Measurements from ENCODE around the gene RPL27. TPM values are rescaled to one million over a fixed set of nuclear protein-coding genes. Genes with fewer than 3 reads are reported as not detected.
"Not testable (repeated sequence)": the region's sequence is repeated elsewhere in the genome, so short reads cannot be mapped to it uniquely, and the experiment has no call there.

Gene RPL27
- total and polyA plus RNA-seq, 8 donors: 284 to 1,185 (median 555) TPM

- FAIRE-seq: no peak
- H3K4me1 ChIP-seq: peaks cover 0 to 20% (median 9%) of the 10 kb centered on the region in 3 donors
- H3K4me3 ChIP-seq: no peak overlapping the region
- intact Hi-C loops (cut with DNase I): no loop called here
- no peak for DNase-seq
- peak in 1 of 4 donors; percentile 17 for ATAC-seq
- 0% methylated on average over 1 of the region's 1 CpG for WGBS, 2 donors
- TF ChIP-seq CTCF (IDR thresholded peaks at IDR 0.05): no peak
- no peaks in the 10 kb centered on the region for H3K9me3 ChIP-seq
- no peaks in the 10 kb centered on the region for H3K27me3 ChIP-seq
- peaks cover 0 to 31% (median 17%) of the 10 kb centered on the region in 3 donors for H3K36me3 ChIP-seq
- H3K27ac ChIP-seq: peak overlapping the region in 1 of 4 donors; percentile 57
Observed at GRCh38 chr17:42985225-42985624, 13.0 kb upstream of the RPL27 start.

- intact Hi-C loops (cut with DNase I): no loop called here
- ATAC-seq (no peak), DNase-seq (no peak), FAIRE-seq (no peak)
- H3K27ac ChIP-seq: no peak overlapping the region
- peaks cover 0 to 6% (median 0%) of the 10 kb centered on the region in 3 donors for H3K4me1 ChIP-seq
- WGBS, 2 donors: 75% methylated on average over 5 of the region's 5 CpGs
- no peak for TF ChIP-seq CTCF (IDR thresholded peaks at IDR 0.05)
- H3K9me3 ChIP-seq: no peaks in the 10 kb centered on the region
- no peaks in the 10 kb centered on the region for H3K27me3 ChIP-seq
- H3K4me3 ChIP-seq: no peak overlapping the region
- peaks cover 8 to 53% (median 17%) of the 10 kb centered on the region in 3 donors for H3K36me3 ChIP-seq
Observed at GRCh38 chr17:42989141-42989540, 9.1 kb upstream of the RPL27 start.

- 86 to 90% methylated on average over 6 of the region's 6 CpGs for WGBS, 2 donors
- no peaks in the 10 kb centered on the region for H3K9me3 ChIP-seq
- H3K27me3 ChIP-seq: no peaks in the 10 kb centered on the region
- no peak overlapping the region for H3K4me3 ChIP-seq
- FAIRE-seq (no peak), DNase-seq (no peak), ATAC-seq (no peak)
- TF ChIP-seq CTCF (IDR thresholded peaks at IDR 0.05): no peak
- H3K27ac ChIP-seq: no peak overlapping the region
- intact Hi-C loops (cut with DNase I): no loop called here
- H3K4me1 ChIP-seq: no peaks in the 10 kb centered on the region
- peaks cover 8 to 53% (median 17%) of the 10 kb centered on the region in 3 donors for H3K36me3 ChIP-seq
Observed at GRCh38 chr17:42989726-42990652, 8.2 kb upstream of the RPL27 start.

GRCh38 chr17:42991471-42991870, 6.7 kb upstream of the RPL27 start:
- ATAC-seq (no peak), DNase-seq (no peak), FAIRE-seq (no peak)
- no peak overlapping the region for H3K4me3 ChIP-seq
- TF ChIP-seq CTCF (IDR thresholded peaks at IDR 0.05): no peak
- no peaks in the 10 kb centered on the region for H3K9me3 ChIP-seq
- H3K27me3 ChIP-seq: no peaks in the 10 kb centered on the region
- no peaks in the 10 kb centered on the region for H3K4me1 ChIP-seq
- WGBS, 2 donors: 92 to 93% methylated on average over 6 of the region's 6 CpGs
- H3K27ac ChIP-seq: no peak overlapping the region
- intact Hi-C loops (cut with DNase I): no loop called here
- peaks cover 8 to 53% (median 17%) of the 10 kb centered on the region in 3 donors for H3K36me3 ChIP-seq

GRCh38 chr17:42992872-42993271, 5.3 kb upstream of the RPL27 start:
- H3K9me3 ChIP-seq: no peaks in the 10 kb centered on the region
- H3K4me1 ChIP-seq: peaks cover 5 to 7% (median 5%) of the 10 kb centered on the region in 3 donors
- 68 to 75% methylated on average over 5 of the region's 5 CpGs for WGBS, 2 donors
- peaks cover 8 to 44% (median 16%) of the 10 kb centered on the region in 3 donors for H3K36me3 ChIP-seq
- ATAC-seq (no peak), FAIRE-seq (no peak), DNase-seq (no peak)
- intact Hi-C loops (cut with DNase I): no loop called here
- no peak overlapping the region for H3K27ac ChIP-seq
- H3K4me3 ChIP-seq: no peak overlapping the region
- no peaks in the 10 kb centered on the region for H3K27me3 ChIP-seq
- TF ChIP-seq CTCF (IDR thresholded peaks at IDR 0.05): no peak

- peaks cover 7 to 35% (median 8%) of the 10 kb centered on the region in 3 donors for H3K36me3 ChIP-seq
- H3K4me3 ChIP-seq; H3K27ac ChIP-seq; H3K27me3 ChIP-seq; H3K9me3 ChIP-seq; ATAC-seq; FAIRE-seq; H3K4me1 ChIP-seq; intact Hi-C loops (cut with DNase I): not testable (repeated sequence)
- DNase-seq: peak in 1 of 6 donors; percentile 2
- 83 to 84% methylated on average over 10 of the region's 10 CpGs for WGBS, 2 donors
Observed at GRCh38 chr17:42993913-42994312, 4.3 kb upstream of the RPL27 start.

Data from pancreas (tissue), 10 donors.